Body of pancreas (tissue), 4 donors: ENCODE data around the gene WWOX.

Experiments used
- POLR2A ChIP-seq, 3 donors: fragments of 450-650 bp; IDR thresholded peaks; one replicate each; pipeline ENCODE4 v1.6.1; 2016; ENCODE audit warnings: antibody characterized with exemption in 3 of 3, mild to moderate bottlenecking in 2 of 3
- TF ChIP-seq, protein P1 (sequence below), 7 experiments: fragments of 450-650 bp in 4 of 7; fragments of 200-600 bp in 3 of 7; sonication (generic) in 3 of 7; IDR thresholded peaks; one replicate each; pipeline ENCODE4 v1.5.1; 2016 to 2019; ENCODE audit warnings: antibody characterized with exemption in 7 of 7

- TF ChIP-seq, protein P1, sequence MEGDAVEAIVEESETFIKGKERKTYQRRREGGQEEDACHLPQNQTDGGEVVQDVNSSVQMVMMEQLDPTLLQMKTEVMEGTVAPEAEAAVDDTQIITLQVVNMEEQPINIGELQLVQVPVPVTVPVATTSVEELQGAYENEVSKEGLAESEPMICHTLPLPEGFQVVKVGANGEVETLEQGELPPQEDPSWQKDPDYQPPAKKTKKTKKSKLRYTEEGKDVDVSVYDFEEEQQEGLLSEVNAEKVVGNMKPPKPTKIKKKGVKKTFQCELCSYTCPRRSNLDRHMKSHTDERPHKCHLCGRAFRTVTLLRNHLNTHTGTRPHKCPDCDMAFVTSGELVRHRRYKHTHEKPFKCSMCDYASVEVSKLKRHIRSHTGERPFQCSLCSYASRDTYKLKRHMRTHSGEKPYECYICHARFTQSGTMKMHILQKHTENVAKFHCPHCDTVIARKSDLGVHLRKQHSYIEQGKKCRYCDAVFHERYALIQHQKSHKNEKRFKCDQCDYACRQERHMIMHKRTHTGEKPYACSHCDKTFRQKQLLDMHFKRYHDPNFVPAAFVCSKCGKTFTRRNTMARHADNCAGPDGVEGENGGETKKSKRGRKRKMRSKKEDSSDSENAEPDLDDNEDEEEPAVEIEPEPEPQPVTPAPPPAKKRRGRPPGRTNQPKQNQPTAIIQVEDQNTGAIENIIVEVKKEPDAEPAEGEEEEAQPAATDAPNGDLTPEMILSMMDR (IDR thresholded peaks at IDR 0.05): no peak
- no peak for TF ChIP-seq POLR2A (IDR thresholded peaks at IDR 0.05)
Observed at GRCh38 chr16:78932355-78932943, 833.0 kb downstream of the WWOX start.
